Neural progenitor cell (in vitro differentiated cells): Measurements from ENCODE around the gene TLE4. TPM values are rescaled to one million over a fixed set of nuclear protein-coding genes. Genes with fewer than 3 reads are reported as not detected.

ENCODE experiments used
- DNase-seq: peaks from one replicate; pipeline ENCODE4 v3.0.0-alpha.2; 2016; ENCODE audit warnings: low spot score
- H2AFZ ChIP-seq: fragments of 200-600 bp; sonication (generic); replicated peaks from 2 replicates; pipeline ENCODE4 v1.6.1; 2016; ENCODE audit warnings: antibody characterized with exemption
- H3F3A ChIP-seq: fragments of 200-600 bp; sonication (generic); 2 replicates; pipeline ENCODE4 v1.6.1; 2016; ENCODE audit warnings: antibody characterized with exemption, low read depth
- H3K27ac ChIP-seq: fragments of 200-600 bp; sonication (generic); 2 replicates; pipeline ENCODE4 v1.5.1; 2016; ENCODE audit warnings: mild to moderate bottlenecking
- H3K27me3 ChIP-seq: fragments of 200-600 bp; sonication (generic); 2 replicates; pipeline ENCODE4 v1.6.1; 2016; ENCODE audit warnings: mild to moderate bottlenecking, moderate library complexity
- H3K36me3 ChIP-seq: fragments of 200-600 bp; sonication (generic); 2 replicates; pipeline ENCODE4 v1.5.1; 2016
- H3K4me1 ChIP-seq: fragments of 200-600 bp; sonication (generic); 2 replicates; pipeline ENCODE4 v1.6.1; 2016; ENCODE audit warnings: mixed run types
- H3K4me2 ChIP-seq: fragments of 200-600 bp; sonication (generic); 2 replicates; pipeline ENCODE4 v1.6.1; 2016
- H3K4me3 ChIP-seq: fragments of 200-600 bp; sonication (generic); 2 replicates; pipeline ENCODE4 v1.5.1; 2016
- H3K79me2 ChIP-seq: fragments of 200-600 bp; sonication (generic); 2 replicates; pipeline ENCODE4 v1.6.1; 2016; ENCODE audit warnings: low read depth
- H3K9ac ChIP-seq: fragments of 200-600 bp; sonication (generic); 2 replicates; pipeline ENCODE4 v1.6.1; 2016
- H3K9me3 ChIP-seq: fragments of 200-600 bp; sonication (generic); 2 replicates; pipeline ENCODE4 v1.5.1; 2016; ENCODE audit warnings: low read depth
- H4K20me1 ChIP-seq: fragments of 200-600 bp; sonication (generic); 2 replicates; pipeline ENCODE4 v1.6.1; 2016; ENCODE audit warnings: low read depth
- H3K27ac Mint-ChIP-seq: 3 replicates; pipeline ENCODE4 v1.8.0; 2021; ENCODE audit warnings: mixed read lengths
- H3K27me3 Mint-ChIP-seq: 2 replicates; pipeline ENCODE4 v1.8.0; 2022; ENCODE audit warnings: low read depth, mild to moderate bottlenecking, inconsistent platforms, moderate library complexity, mixed read lengths; ENCODE audit not compliant: insufficient read depth
- H3K36me3 Mint-ChIP-seq: 3 replicates; pipeline ENCODE4 v1.8.0; 2021; ENCODE audit warnings: mixed read lengths
- H3K4me1 Mint-ChIP-seq: 3 replicates; pipeline ENCODE4 v1.8.0; 2021; ENCODE audit warnings: mixed read lengths
- H3K4me3 Mint-ChIP-seq: 3 replicates; pipeline ENCODE4 v1.8.0; 2021; ENCODE audit warnings: mild to moderate bottlenecking, moderate library complexity, mixed read lengths
- H3K9me3 Mint-ChIP-seq: 3 replicates; pipeline ENCODE4 v1.8.0; 2020; ENCODE audit warnings: mixed read lengths
- EZH2 ChIP-seq: fragments of 200-600 bp; sonication (generic); IDR thresholded peaks from 2 replicates; pipeline ENCODE4 v1.6.1; 2017; ENCODE audit warnings: antibody characterized with exemption, mild to moderate bottlenecking, moderate library complexity
- EZH2phosphoT487 ChIP-seq: fragments of 200-600 bp; sonication (generic); IDR thresholded peaks from 2 replicates; pipeline ENCODE4 v1.6.1; 2017; ENCODE audit warnings: antibody characterized with exemption
- total RNA-seq: library from RNA; depleted of rRNA; stranded (reverse); fragments of >200 nt; gene quantifications from 2 replicates; pipeline ENCODE4 v1.2.3, GENCODE V29; 2015; ENCODE audit warnings: low replicate concordance
- TF ChIP-seq, protein P1 (sequence below): fragments of 200-600 bp; sonication (generic); IDR thresholded peaks from 2 replicates; pipeline ENCODE4 v1.5.1; 2017; ENCODE audit warnings: antibody characterized with exemption, mild to moderate bottlenecking

The TLE4 gene
- total RNA-seq, 1 donor from 2014 or later, result 265 TPM

DNA sequence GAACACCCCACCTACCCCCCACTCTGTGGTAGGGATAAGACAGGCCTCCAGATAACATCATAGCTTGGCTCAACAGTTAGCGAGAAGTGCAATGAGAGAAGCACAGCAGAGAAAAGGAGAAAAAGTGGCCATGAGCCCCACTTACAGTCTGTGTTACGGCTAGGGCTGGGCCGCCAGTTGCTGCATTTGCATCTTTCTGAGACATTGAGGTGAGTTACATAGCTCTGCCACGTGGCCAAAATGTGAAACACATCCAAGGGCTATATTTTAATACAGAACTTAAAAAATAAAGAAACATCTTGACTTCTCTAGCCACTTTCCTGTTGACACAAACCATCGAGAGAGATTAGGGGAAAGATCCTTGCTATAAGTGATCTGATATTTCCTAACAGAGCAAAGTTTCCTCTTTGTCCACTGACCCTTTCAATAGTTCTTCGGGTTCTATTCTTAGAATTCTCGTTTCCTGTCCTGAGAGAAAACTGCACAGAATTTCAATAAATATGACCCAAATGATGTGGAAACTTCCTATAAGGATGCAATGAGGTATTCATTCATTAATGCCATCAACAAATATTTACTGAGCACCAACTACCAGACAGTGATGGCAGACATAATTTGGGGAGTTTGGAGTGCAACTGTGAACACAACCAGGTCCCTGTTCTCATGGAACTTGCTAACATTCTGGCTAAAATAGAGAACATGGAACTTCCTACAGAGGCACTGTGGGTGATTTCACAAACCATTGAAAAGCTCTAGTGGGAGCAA lies 3.2 kb upstream of the TLE4 start:
- no peak for DNase-seq
- no peak overlapping the region for H3K27ac Mint-ChIP-seq

DNA sequence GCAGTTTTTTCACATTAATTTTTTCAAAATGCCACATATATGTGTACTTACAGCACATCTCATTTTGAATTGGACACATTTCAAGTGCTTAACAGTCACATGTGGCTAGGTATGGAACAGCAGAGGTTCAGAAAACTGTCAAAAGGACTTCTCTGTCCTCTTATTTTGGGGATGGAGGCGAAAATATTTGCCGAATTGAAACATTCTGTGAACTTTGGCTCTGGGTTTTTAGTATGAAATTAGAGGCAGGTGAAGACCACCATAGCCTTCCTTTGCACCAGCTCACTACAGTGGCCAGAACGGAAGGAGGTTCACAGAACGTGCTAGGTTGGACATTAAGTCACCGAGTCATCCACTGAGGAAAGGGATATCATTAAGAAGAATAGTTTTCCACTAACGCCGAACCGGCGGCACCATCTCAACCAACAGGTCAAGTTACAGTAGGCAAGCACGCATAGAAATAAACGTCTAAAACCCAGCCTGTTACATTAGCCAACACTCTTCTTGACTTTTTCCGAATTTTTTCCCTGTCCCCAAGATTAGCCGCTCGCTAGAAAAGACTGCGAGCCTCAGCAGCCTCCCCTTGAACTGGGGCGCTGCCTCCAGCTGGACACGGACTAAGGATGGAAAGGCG lies 1.8 kb upstream of the TLE4 start:
- Histone ChIP-seq H3K27ac (peak overlapping the region; percentile 97), H3K36me3 (peaks cover 5% of the 10 kb centered on the region), H4K20me1 (peaks cover 27% of the 10 kb centered on the region), H3K9ac (no peak overlapping the region), H3F3A (peaks cover 23% of the 10 kb centered on the region), H3K9me3 (no peaks in the 10 kb centered on the region), H3K4me1 (peaks cover 9% of the 10 kb centered on the region), H3K4me3 (peak overlapping the region; percentile 62), H3K79me2 (peaks cover 32% of the 10 kb centered on the region), H3K4me2 (peak overlapping the region; percentile 93), H3K27me3 (peaks cover 6% of the 10 kb centered on the region), H2AFZ (peak overlapping the region; percentile 74)
- no peak for DNase-seq
- Mint-ChIP-seq H3K36me3 (peaks cover 12% of the 10 kb centered on the region), H3K27ac (peak overlapping the region; percentile 81), H3K4me1 (peaks cover 22% of the 10 kb centered on the region), H3K9me3 (peaks cover 12% of the 10 kb centered on the region), H3K27me3 (peaks cover 14% of the 10 kb centered on the region), H3K4me3 (no peak overlapping the region)
- TF ChIP-seq EZH2 (no peak), EZH2phosphoT487 (no peak)
- TF ChIP-seq, protein P1, sequence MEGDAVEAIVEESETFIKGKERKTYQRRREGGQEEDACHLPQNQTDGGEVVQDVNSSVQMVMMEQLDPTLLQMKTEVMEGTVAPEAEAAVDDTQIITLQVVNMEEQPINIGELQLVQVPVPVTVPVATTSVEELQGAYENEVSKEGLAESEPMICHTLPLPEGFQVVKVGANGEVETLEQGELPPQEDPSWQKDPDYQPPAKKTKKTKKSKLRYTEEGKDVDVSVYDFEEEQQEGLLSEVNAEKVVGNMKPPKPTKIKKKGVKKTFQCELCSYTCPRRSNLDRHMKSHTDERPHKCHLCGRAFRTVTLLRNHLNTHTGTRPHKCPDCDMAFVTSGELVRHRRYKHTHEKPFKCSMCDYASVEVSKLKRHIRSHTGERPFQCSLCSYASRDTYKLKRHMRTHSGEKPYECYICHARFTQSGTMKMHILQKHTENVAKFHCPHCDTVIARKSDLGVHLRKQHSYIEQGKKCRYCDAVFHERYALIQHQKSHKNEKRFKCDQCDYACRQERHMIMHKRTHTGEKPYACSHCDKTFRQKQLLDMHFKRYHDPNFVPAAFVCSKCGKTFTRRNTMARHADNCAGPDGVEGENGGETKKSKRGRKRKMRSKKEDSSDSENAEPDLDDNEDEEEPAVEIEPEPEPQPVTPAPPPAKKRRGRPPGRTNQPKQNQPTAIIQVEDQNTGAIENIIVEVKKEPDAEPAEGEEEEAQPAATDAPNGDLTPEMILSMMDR, result no peak

More for the DNA sequence above, 3.2 kb upstream of the TLE4 start:
- TF ChIP-seq EZH2phosphoT487 (no peak), EZH2 (no peak)
- TF ChIP-seq, protein P1, result no peak
- Histone ChIP-seq H3K9ac (no peak overlapping the region), H3K4me2 (no peak overlapping the region), H3K36me3 (no peaks in the 10 kb centered on the region), H4K20me1 (peaks cover 13% of the 10 kb centered on the region), H2AFZ (no peak overlapping the region), H3K27me3 (peaks cover 6% of the 10 kb centered on the region), H3K4me1 (peaks cover 9% of the 10 kb centered on the region), H3F3A (peaks cover 23% of the 10 kb centered on the region), H3K27ac (no peak overlapping the region), H3K9me3 (no peaks in the 10 kb centered on the region), H3K79me2 (peaks cover 18% of the 10 kb centered on the region), H3K4me3 (no peak overlapping the region)
- Mint-ChIP-seq H3K9me3 (peaks cover 12% of the 10 kb centered on the region), H3K36me3 (peaks cover under 1% of the 10 kb centered on the region), H3K27me3 (peaks cover 12% of the 10 kb centered on the region), H3K4me3 (no peak overlapping the region), H3K4me1 (peaks cover 16% of the 10 kb centered on the region)

DNA sequence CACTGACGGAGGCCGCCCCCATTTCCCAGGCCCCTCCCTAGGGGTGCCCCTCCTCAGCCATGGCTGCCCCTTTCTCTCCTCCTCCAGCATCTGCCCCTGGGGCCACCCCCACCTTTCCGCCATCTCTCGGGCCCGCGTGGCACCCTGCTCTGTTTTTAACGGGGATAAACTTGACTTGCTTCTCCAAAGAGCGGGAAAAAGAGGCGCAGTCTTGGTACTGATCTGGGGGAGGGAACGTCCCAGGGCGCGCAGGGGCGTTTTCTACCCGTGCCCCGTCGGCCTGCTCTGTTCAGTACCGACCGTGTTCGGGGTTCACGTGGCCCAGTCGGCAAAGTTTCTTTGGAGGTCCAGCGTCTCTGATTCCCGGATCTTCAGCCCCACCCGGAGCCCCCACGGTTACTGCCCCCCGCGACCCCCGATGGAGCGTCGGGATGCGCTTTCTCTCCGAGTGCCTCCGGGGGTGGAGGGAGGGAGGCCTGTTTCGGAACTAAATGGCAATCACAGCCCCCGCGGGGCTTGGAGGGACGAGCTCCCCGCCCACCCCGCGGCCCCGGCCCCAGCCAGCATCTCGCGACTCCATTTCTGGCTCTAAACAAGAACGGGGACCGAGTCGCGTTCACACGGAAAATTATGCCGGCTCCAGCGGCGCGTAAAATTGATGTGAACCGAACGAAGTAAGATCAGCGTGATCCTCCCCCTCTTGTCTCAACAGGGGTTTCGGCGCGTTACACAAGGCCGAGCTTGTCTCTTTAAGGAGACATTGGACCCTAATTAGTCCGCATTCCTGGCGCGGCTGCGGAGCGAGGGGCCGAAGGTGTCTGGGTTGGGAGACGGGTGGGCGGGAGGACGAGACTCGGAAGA lies 1.1 kb upstream of the TLE4 start:
- peaks cover 40% of the 10 kb centered on the region for H3K79me2 ChIP-seq
- TF ChIP-seq EZH2phosphoT487 (peak; percentile 44), EZH2 (peak; percentile 23)
- TF ChIP-seq, protein P1, result no peak
- H4K20me1 ChIP-seq, result peaks cover 34% of the 10 kb centered on the region
- Mint-ChIP-seq H3K36me3 (peaks cover 16% of the 10 kb centered on the region), H3K27ac (peak overlapping the region; percentile 81), H3K4me1 (peaks cover 20% of the 10 kb centered on the region), H3K4me3 (no peak overlapping the region), H3K9me3 (peaks cover 12% of the 10 kb centered on the region), H3K27me3 (peaks cover 14% of the 10 kb centered on the region)
- peak overlapping the region; percentile 62 for H3K4me3 ChIP-seq
- no peaks in the 10 kb centered on the region for H3K9me3 ChIP-seq
- H3K4me1 ChIP-seq, result peaks cover 9% of the 10 kb centered on the region
- peak overlapping the region; percentile 74 for H2AFZ ChIP-seq
- H3K27ac ChIP-seq, result peak overlapping the region; percentile 97
- H3K4me2 ChIP-seq, result peak overlapping the region; percentile 93
- peaks cover 23% of the 10 kb centered on the region for H3F3A ChIP-seq
- DNase-seq, result peak; percentile 97
- peak overlapping the region; percentile 63 for H3K9ac ChIP-seq
- peaks cover 7% of the 10 kb centered on the region for H3K36me3 ChIP-seq
- peaks cover 6% of the 10 kb centered on the region for H3K27me3 ChIP-seq
